K562 (cell line): ENCODE results near the gene OR8H1. TPM values are rescaled to one million over a fixed set of nuclear protein-coding genes. Genes with fewer than 3 reads are reported as not detected.

ENCODE experiments used
- ATAC-seq: fragments of 200-7000 bp; cut with Tn5 transposase; 3 replicates; pipeline ENCODE4 v1.9.1; 2020; ENCODE audit warnings: moderate library complexity
- BruUV-seq: library from RNA; stranded (reverse); fragments of 400-500 nt; replicated peaks from 2 replicates; lab custom pipeline; 2021; lab: Mats Ljungman, UMichigan
- CTCF ChIA-PET: fragments of 300-600 bp; formaldehyde crosslinking; extraction: SDS; loops from one replicate; lab custom pipeline; 2021; ENCODE audit warnings: low intra/inter-chr PET ratio; lab: Yijun Ruan, JAX
- POLR2A ChIA-PET: fragments of 300-600, 350-650 bp; sonication (Branson Sonifier 250); formaldehyde crosslinking; extraction: SDS; loops from one replicate; lab custom pipeline; 2021; ENCODE audit warnings: antibody characterized with exemption, inconsistent platforms; lab: Yijun Ruan, JAX
- DNase-seq, 4 experiments: peaks; one replicate each; pipeline versions ENCODE4 v3.0.0 to v3.0.0-alpha.2; 2011 to 2018; ENCODE audit warnings: low spot score in 3 of 4, mixed read lengths in 3 of 4; ENCODE audit errors: extremely low read depth in 1 of 4
- FAIRE-seq: peaks from 2 replicates; lab custom pipeline; 2011; peaks lifted over from hg19 to GRCh38; lab: Jason Lieb, UNC
- H2AFZ ChIP-seq: 2 replicates; pipeline ENCODE4 v1.6.0; 2011; ENCODE audit warnings: low read depth, low read length, control low read depth, inconsistent platforms
- H3K27ac ChIP-seq: fragments of 200-600 bp; 3 replicates; pipeline ENCODE4 v1.8.0; 2011; ENCODE audit warnings: low read depth, mild to moderate bottlenecking, control low read depth, inconsistent platforms, low read length, moderate library complexity, mixed read lengths; ENCODE audit errors: extremely low read depth
- H3K27me3 ChIP-seq, 2 experiments: fragments of 300-600 bp in 1 of 2; 2 replicates in 1 of 2; 3 replicates in 1 of 2; pipeline versions ENCODE4 v1.6.0 to v1.8.0; 2011; ENCODE audit warnings: inconsistent platforms in 2 of 2, low read length in 2 of 2, mild to moderate bottlenecking in 1 of 2, mixed read lengths in 1 of 2, moderate library complexity in 1 of 2; ENCODE audit not compliant: control insufficient read depth in 2 of 2, insufficient read depth in 2 of 2
- H3K36me3 ChIP-seq: fragments of 300-600 bp; 3 replicates; pipeline ENCODE4 v1.8.0; 2011; ENCODE audit warnings: mild to moderate bottlenecking, low read length, inconsistent platforms; ENCODE audit not compliant: control insufficient read depth, insufficient read depth
- H3K4me1 ChIP-seq, 2 experiments: fragments of 200-600 bp in 1 of 2; replicated peaks in 1 of 2; 2 replicates in 1 of 2; 3 replicates in 1 of 2; pipeline versions ENCODE4 v1.5.1 to v1.8.0; 2011; ENCODE audit warnings: inconsistent platforms in 2 of 2, low read length in 2 of 2, mild to moderate bottlenecking in 1 of 2, mixed read lengths in 1 of 2, moderate library complexity in 1 of 2; ENCODE audit not compliant: control insufficient read depth in 2 of 2, insufficient read depth in 2 of 2
- H3K4me2 ChIP-seq: 2 replicates; pipeline ENCODE4 v1.6.1; 2011; ENCODE audit warnings: low read length, control low read depth, inconsistent platforms, mixed read lengths; ENCODE audit not compliant: insufficient read depth
- H3K4me3 ChIP-seq: fragments of 200-600 bp; sonication (generic), shearing (Covaris generic); 2 replicates; pipeline ENCODE4 v1.5.1; 2016; ENCODE audit warnings: control low read depth, inconsistent platforms
- H3K79me2 ChIP-seq: fragments of 200-600 bp; 3 replicates; pipeline ENCODE4 v1.8.0; 2011; ENCODE audit warnings: low read length, inconsistent platforms; ENCODE audit not compliant: control insufficient read depth, insufficient read depth
- H3K9ac ChIP-seq, 2 experiments: 2 replicates each; pipeline versions ENCODE4 v1.6.0 to v1.6.1; 2011; ENCODE audit warnings: low read depth in 2 of 2, low read length in 2 of 2, control low read depth in 1 of 2, inconsistent platforms in 1 of 2, mild to moderate bottlenecking in 1 of 2, mixed read lengths in 1 of 2; ENCODE audit not compliant: insufficient read depth in 1 of 2
- H3K9me1 ChIP-seq: one replicate; pipeline ENCODE4 v1.6.0; 2011; ENCODE audit warnings: inconsistent platforms, mild to moderate bottlenecking, low read length, moderate library complexity; ENCODE audit not compliant: control insufficient read depth, insufficient read depth
- H3K9me3 ChIP-seq: replicated peaks from 2 replicates; pipeline ENCODE4 v1.5.1; 2011; ENCODE audit warnings: low read depth, low read length, inconsistent platforms; ENCODE audit not compliant: control insufficient read depth, insufficient read depth
- H4K20me1 ChIP-seq: replicated peaks from 2 replicates; pipeline ENCODE4 v1.6.1; 2011; ENCODE audit warnings: low read length, inconsistent platforms, mixed read lengths; ENCODE audit not compliant: control insufficient read depth, insufficient read depth
- ADNP ChIP-seq: fragments of 200-800 bp; sonication (Bioruptor generic); IDR thresholded peaks from 2 replicates; pipeline ENCODE4 v1.6.1; 2016; ENCODE audit warnings: missing genetic modification characterization, missing compliant biosample characterization
- ATF2 ChIP-seq: sonication (generic); formaldehyde crosslinking; IDR thresholded peaks from 2 replicates; pipeline ENCODE4 v1.8.1; 2022; ENCODE audit warnings: missing genetic modification reagents
- HDAC6 ChIP-seq: IDR thresholded peaks from 2 replicates; pipeline ENCODE4 v1.6.1; 2012; ENCODE audit warnings: low read depth, mild to moderate bottlenecking, control low read depth, inconsistent platforms, low read length, moderate library complexity
- HNRNPH1 ChIP-seq: fragments of 200-400 bp; formaldehyde crosslinking; optimal IDR thresholded peaks from 2 replicates; pipeline ENCODE3; 2017; ENCODE audit warnings: low read depth, mild to moderate bottlenecking, low read length, moderate library complexity
- MCM3 ChIP-seq: fragments of 450-650 bp; IDR thresholded peaks from 2 replicates; pipeline ENCODE4 v1.6.1; 2016
- MIER1 ChIP-seq: fragments of 450-650 bp; IDR thresholded peaks from 2 replicates; pipeline ENCODE4 v1.6.1; 2016; ENCODE audit warnings: antibody characterized with exemption, mild to moderate bottlenecking, low read depth
- RERE ChIP-seq: sonication (generic); formaldehyde crosslinking; IDR thresholded peaks from 2 replicates; pipeline ENCODE4 v1.8.0; 2023; ENCODE audit warnings: missing genetic modification reagents, mild to moderate bottlenecking, borderline replicate concordance
- YY1 ChIP-seq, 3 experiments: IDR thresholded peaks; 2 replicates each; pipeline ENCODE4 v1.6.1; 2011; ENCODE audit warnings: low read length in 2 of 3, mild to moderate bottlenecking in 2 of 3, moderate library complexity in 2 of 3, borderline replicate concordance in 1 of 3, control low read depth in 1 of 3, low read depth in 1 of 3; ENCODE audit not compliant: insufficient read depth in 3 of 3, insufficient replicate concordance in 2 of 3, control insufficient read depth in 1 of 3, insufficient read length in 1 of 3; ENCODE audit errors: extremely low read depth in 1 of 3
- ZNF778 ChIP-seq: fragments of 450-650 bp; formaldehyde crosslinking; IDR thresholded peaks from 2 replicates; pipeline ENCODE4 v1.4.0; 2020; ENCODE audit warnings: mild to moderate bottlenecking, moderate library complexity
- ZNF780A ChIP-seq: fragments of 250-450 bp; sonication (Bioruptor Pico); IDR thresholded peaks from 2 replicates; pipeline ENCODE4 v1.5.0; 2021; ENCODE audit warnings: mild to moderate bottlenecking
- in situ Hi-C: fragments of 300-500 bp; cut with MboI; formaldehyde crosslinking; loops from 4 replicates; pipeline ENCODE4 v1.15.0; 2018; ENCODE audit warnings: inconsistent platforms, mixed read lengths
- intact Hi-C: fragments of 100-400 bp; cut with micrococcal nuclease; formaldehyde crosslinking; loops from 2 replicates; pipeline ENCODE4 v1.14.2; 2022
- polyA plus RNA-seq, 8 experiments: library from polyadenylated mRNA; depleted of rRNA in 4 of 8; stranded (reverse) in 5 of 8; unstranded in 3 of 8; fragments of >200 nt; fragmentation: Nextera tagmentation in 2 of 8; fragmentation: Illumina TruSeq in 1 of 8; extraction: Ambion mirVana in 2 of 8; extraction: Trizol in 1 of 8; gene quantifications; 2 replicates each; pipeline versions ENCODE4 v1.2.1 to v1.2.3, GENCODE V29; 2011 to 2014; ENCODE audit warnings: inconsistent platforms in 1 of 8, missing spikeins in 1 of 8
- total RNA-seq, 7 experiments: library from RNA; depleted of rRNA in 6 of 7; stranded (reverse); fragments of >200 nt in 6 of 7; fragmentation: Illumina TruSeq in 2 of 7; extraction: Trizol in 2 of 7; gene quantifications; 2 replicates each; pipeline versions ENCODE4 v1.2.1 to v1.2.3, GENCODE V29; 2011 to 2021; ENCODE audit warnings: low replicate concordance in 1 of 7

The OR8H1 gene
- total and polyA plus RNA-seq, 9 of the 15 experiments (the other 6 are each of a cell fraction or from before 2014, with no cell fraction given): not detected

DNA sequence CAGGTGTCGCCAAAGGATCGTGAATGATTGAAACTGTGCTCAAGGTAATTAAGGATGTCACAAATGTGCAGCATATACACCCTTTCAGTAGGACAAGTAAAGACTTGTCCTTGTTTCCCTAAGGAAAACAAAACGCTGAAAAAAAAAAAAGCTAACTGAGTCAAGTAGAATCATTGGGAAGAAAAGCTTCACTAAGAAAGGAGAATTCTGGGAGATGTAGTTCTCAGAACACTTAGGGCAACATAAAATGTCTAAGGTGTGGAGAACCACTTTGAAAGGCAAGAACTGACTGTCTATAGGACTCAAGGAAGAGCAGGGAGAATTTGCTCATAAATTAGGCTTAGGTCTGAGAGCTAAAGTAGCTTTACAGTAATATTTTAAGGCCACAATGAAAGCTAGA lies 21.0 kb downstream of the OR8H1 start (continued):
- no peak for TF ChIP-seq MCM3
- TF ChIP-seq YY1 (IDR thresholded peaks at IDR 0.05; ENCODE audit: borderline replicate concordance in 1 of 3, control insufficient read depth in 1 of 3, extremely low read depth in 1 of 3, insufficient read depth in 3 of 3, insufficient read length in 1 of 3, insufficient replicate concordance in 2 of 3, low read depth in 1 of 3, low read length in 2 of 3): no peak
- no peak for TF ChIP-seq ZNF778 (CRISPR knock-in tag)
- TF ChIP-seq ATF2 (CRISPR knock-in tag): no peak

- no TSS peak for BruUV-seq
- H3K4me1 ChIP-seq: no peaks in the 10 kb centered on the region
- intact Hi-C loops: no loop called here
These were observed 40.1 kb downstream of the OR8H1 start, which contains the start of gene OR5T3 for GRCh38 chr11:56251954-56252353. OR5T3 (plus strand) TSS chr11:56252254; CDS start chr11:56252254, 0 bp downstream.

More at GRCh38 chr11:56251954-56252353, 40.1 kb downstream of the OR8H1 start, which contains the start of gene OR5T3:
- FAIRE-seq (no peak), DNase-seq (no peak), ATAC-seq (no peak)
- POLR2A ChIA-PET: no interaction called here
- H3K9ac ChIP-seq: no peak within 1 kb of the TSS
- no peaks in the 10 kb centered on the region for H3K9me1 ChIP-seq
- no peak within 1 kb of the TSS for H3K4me2 ChIP-seq
- no peak within 1 kb of the TSS for H3K4me3 ChIP-seq
- H3K9me3 ChIP-seq: no peaks in the 10 kb centered on the region; the same call in 1 of the 2 replicates
- in situ Hi-C loops: no loop called here
- H4K20me1 ChIP-seq: no peaks in the 10 kb centered on the region
- no peak within 1 kb of the TSS for H2AFZ ChIP-seq
- TF ChIP-seq ADNP (tag) (no peak), RERE (no peak), ZNF780A (CRISPR knock-in tag) (no peak), HDAC6 (no peak), HNRNPH1 (no peak), MIER1 (no peak)
- H3K36me3 ChIP-seq: no peaks in the 10 kb centered on the region
- H3K27ac ChIP-seq: no peak within 1 kb of the TSS
- H3K79me2 ChIP-seq: no peaks in the 10 kb centered on the region
- CTCF ChIA-PET: no interaction called here
- H3K27me3 ChIP-seq: no peaks in the 10 kb centered on the region
